ENCODE results near the gene SP1. TPM values are rescaled to one million over a fixed set of nuclear protein-coding genes. Genes with fewer than 3 reads are reported as not detected.

The SP1 gene
- total and polyA plus RNA-seq, 9 of the 15 experiments (the other 6 are each of a cell fraction or from before 2014, with no cell fraction given): 8.0 to 65.5 (median 41.6) TPM

GRCh38 chr12:53428741-53429140 lies 48.8 kb downstream of the SP1 start (continued):
- TF ChIP-seq PTBP1 (IDR thresholded peaks at IDR 0.05; ENCODE audit: low read depth, low read length): no peak
- no peak for TF ChIP-seq KAT7 (CRISPR knock-in tag; IDR thresholded peaks at IDR 0.05; ENCODE audit: borderline replicate concordance)
- TF ChIP-seq ZNF639 (CRISPR knock-in tag; conservative IDR thresholded peaks at IDR 0.05 in 1 of 2, IDR thresholded peaks at IDR 0.05 in 1 of 2): no peak
- TF ChIP-seq, protein P1, sequence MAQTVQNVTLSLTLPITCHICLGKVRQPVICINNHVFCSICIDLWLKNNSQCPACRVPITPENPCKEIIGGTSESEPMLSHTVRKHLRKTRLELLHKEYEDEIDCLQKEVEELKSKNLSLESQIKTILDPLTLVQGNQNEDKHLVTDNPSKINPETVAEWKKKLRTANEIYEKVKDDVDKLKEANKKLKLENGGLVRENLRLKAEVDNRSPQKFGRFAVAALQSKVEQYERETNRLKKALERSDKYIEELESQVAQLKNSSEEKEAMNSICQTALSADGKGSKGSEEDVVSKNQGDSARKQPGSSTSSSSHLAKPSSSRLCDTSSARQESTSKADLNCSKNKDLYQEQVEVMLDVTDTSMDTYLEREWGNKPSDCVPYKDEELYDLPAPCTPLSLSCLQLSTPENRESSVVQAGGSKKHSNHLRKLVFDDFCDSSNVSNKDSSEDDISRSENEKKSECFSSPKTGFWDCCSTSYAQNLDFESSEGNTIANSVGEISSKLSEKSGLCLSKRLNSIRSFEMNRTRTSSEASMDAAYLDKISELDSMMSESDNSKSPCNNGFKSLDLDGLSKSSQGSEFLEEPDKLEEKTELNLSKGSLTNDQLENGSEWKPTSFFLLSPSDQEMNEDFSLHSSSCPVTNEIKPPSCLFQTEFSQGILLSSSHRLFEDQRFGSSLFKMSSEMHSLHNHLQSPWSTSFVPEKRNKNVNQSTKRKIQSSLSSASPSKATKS (CRISPR knock-in tag; IDR thresholded peaks at IDR 0.05): no peak
- TF ChIP-seq MITF (IDR thresholded peaks at IDR 0.05): no peak
- no peak for TF ChIP-seq ATF6 (CRISPR knock-in tag; IDR thresholded peaks at IDR 0.05)
- TF ChIP-seq TCF15 (CRISPR knock-in tag; IDR thresholded peaks at IDR 0.05): no peak
- no peak for TF ChIP-seq FOXP1 (CRISPR knock-in tag; IDR thresholded peaks at IDR 0.05)
- no peak for TF ChIP-seq PRPF4 (IDR thresholded peaks at IDR 0.05; ENCODE audit: insufficient read depth, low read depth, low read length, poor library complexity, severe bottlenecking)
- no peak for TF ChIP-seq BRCA1 (IDR thresholded peaks at IDR 0.05)
- no peak for TF ChIP-seq BRCA1 (CRISPR knock-in tag; IDR thresholded peaks at IDR 0.05)
- TF ChIP-seq MCM7 (IDR thresholded peaks at IDR 0.05): no peak
- no peak for TF ChIP-seq CTBP1 (IDR thresholded peaks at IDR 0.05; ENCODE audit: borderline replicate concordance)
